IMR-90 (cell line): Measurements from ENCODE around the gene LLGL2. TPM values are rescaled to one million over a fixed set of nuclear protein-coding genes. Genes with fewer than 3 reads are reported as not detected.

Experiments
- ATAC-seq: fragments of 200-7000 bp; cut with Tn5 transposase; 2 replicates; pipeline ENCODE4 v1.9.1; 2020; ENCODE audit warnings: low read depth, mild to moderate bottlenecking, moderate library complexity
- BruUV-seq: library from RNA; stranded (reverse); fragments of 400-500 nt; replicated peaks from 2 replicates; lab custom pipeline; 2021; lab: Mats Ljungman, UMichigan
- CTCF ChIA-PET: fragments of 300-600 bp; formaldehyde crosslinking; extraction: SDS; loops from one replicate; lab custom pipeline; 2021; ENCODE audit warnings: antibody characterized with exemption; lab: Yijun Ruan, JAX
- POLR2A ChIA-PET: fragments of 300-600 bp; sonication (Branson Sonifier 250); formaldehyde crosslinking; loops from one replicate; lab custom pipeline; 2022; ENCODE audit warnings: antibody characterized with exemption; ENCODE audit not compliant: unreplicated experiment; lab: Charles Lee
- DNase-seq: peaks from one replicate; pipeline ENCODE4 v3.0.0; 2013
- H2AFZ ChIP-seq: replicated peaks from 2 replicates; pipeline ENCODE3; 2013; ENCODE audit warnings: low read length, mild to moderate bottlenecking; ENCODE audit not compliant: poor library complexity
- H2AK5ac ChIP-seq: 2 replicates; pipeline ENCODE4 v1.6.1; 2013; ENCODE audit warnings: low read depth, low read length, inconsistent platforms
- H2AK9ac ChIP-seq: replicated peaks from 2 replicates; pipeline ENCODE3; 2013; ENCODE audit warnings: mild to moderate bottlenecking, low read depth, low read length, moderate library complexity; ENCODE audit not compliant: poor library complexity
- H2BK120ac ChIP-seq: 2 replicates; pipeline ENCODE4 v1.6.1; 2013; ENCODE audit warnings: low read depth, low read length, inconsistent platforms
- H2BK15ac ChIP-seq: 3 replicates; pipeline ENCODE4 v1.6.1; 2013; ENCODE audit warnings: low read depth, low read length, inconsistent platforms
- H2BK20ac ChIP-seq: 2 replicates; pipeline ENCODE4 v1.6.1; 2013; ENCODE audit warnings: low read depth, mild to moderate bottlenecking, inconsistent platforms, low read length, moderate library complexity
- H2BK5ac ChIP-seq: 2 replicates; pipeline ENCODE4 v1.6.1; 2013; ENCODE audit warnings: mild to moderate bottlenecking, low read depth, low read length, inconsistent platforms; ENCODE audit not compliant: poor library complexity, severe bottlenecking
- H3K14ac ChIP-seq: replicated peaks from 2 replicates; pipeline ENCODE4 v1.6.1; 2013; ENCODE audit warnings: low read depth, low read length, inconsistent platforms
- H3K18ac ChIP-seq: 2 replicates; pipeline ENCODE4 v1.6.1; 2013; ENCODE audit warnings: low read depth, low read length, control low read depth
- H3K23ac ChIP-seq: 2 replicates; pipeline ENCODE4 v1.6.1; 2013; ENCODE audit warnings: low read depth, low read length, inconsistent platforms
- H3K27ac ChIP-seq: 2 replicates; pipeline ENCODE4 v1.5.1; 2013; ENCODE audit warnings: mild to moderate bottlenecking, control low read depth, low read length; ENCODE audit not compliant: insufficient read depth
- H3K27me3 ChIP-seq: 2 replicates; pipeline ENCODE4 v1.6.1; 2013; ENCODE audit warnings: low read length; ENCODE audit not compliant: control insufficient read depth, insufficient read depth
- H3K36me3 ChIP-seq: 2 replicates; pipeline ENCODE4 v1.6.1; 2013; ENCODE audit warnings: low read length, mixed read lengths; ENCODE audit not compliant: control insufficient read depth, insufficient read depth
- H3K4ac ChIP-seq: 2 replicates; pipeline ENCODE4 v1.6.1; 2013; ENCODE audit warnings: low read depth, low read length, inconsistent platforms
- H3K4me1 ChIP-seq: 2 replicates; pipeline ENCODE4 v1.6.1; 2013; ENCODE audit warnings: low read length, mixed read lengths; ENCODE audit not compliant: control insufficient read depth, insufficient read depth
- H3K4me2 ChIP-seq: 2 replicates; pipeline ENCODE4 v1.6.1; 2013; ENCODE audit warnings: low read depth, mild to moderate bottlenecking, control low read depth, low read length, moderate library complexity
- H3K4me3 ChIP-seq: 2 replicates; pipeline ENCODE4 v1.5.1; 2013; ENCODE audit warnings: low read depth, mild to moderate bottlenecking, control low read depth, low read length, moderate library complexity; ENCODE audit not compliant: insufficient read depth
- H3K56ac ChIP-seq: 2 replicates; pipeline ENCODE4 v1.6.1; 2013; ENCODE audit warnings: low read length, inconsistent platforms; ENCODE audit not compliant: insufficient read depth; ENCODE audit errors: extremely low read depth
- H3K79me1 ChIP-seq, 2 experiments: 2 replicates each; pipeline ENCODE4 v1.6.1; 2013; ENCODE audit warnings: low read length in 2 of 2, inconsistent platforms in 1 of 2, low read depth in 1 of 2
- H3K9ac ChIP-seq: 2 replicates; pipeline ENCODE4 v1.6.1; 2013; ENCODE audit warnings: low read depth, low read length, control low read depth
- H3K9me1 ChIP-seq: 2 replicates; pipeline ENCODE4 v1.6.1; 2013; ENCODE audit warnings: low read length, inconsistent platforms; ENCODE audit not compliant: insufficient read depth
- H3K9me3 ChIP-seq: 2 replicates; pipeline ENCODE4 v1.6.1; 2013; ENCODE audit warnings: low read length; ENCODE audit not compliant: control insufficient read depth, insufficient read depth
- H4K20me1 ChIP-seq: 2 replicates; pipeline ENCODE4 v1.6.1; 2013; ENCODE audit warnings: low read length, inconsistent platforms; ENCODE audit not compliant: insufficient read depth
- H4K5ac ChIP-seq: 2 replicates; pipeline ENCODE4 v1.6.1; 2013; ENCODE audit warnings: mild to moderate bottlenecking, low read depth, low read length, control low read depth
- H4K8ac ChIP-seq, 2 experiments: 2 replicates each; pipeline ENCODE4 v1.6.1; 2013; ENCODE audit warnings: low read depth in 2 of 2, low read length in 2 of 2, control low read depth in 1 of 2, inconsistent platforms in 1 of 2
- H4K91ac ChIP-seq: 2 replicates; pipeline ENCODE4 v1.6.1; 2013; ENCODE audit warnings: low read depth, low read length, inconsistent platforms; ENCODE audit not compliant: insufficient read depth
- CHD1 ChIP-seq: IDR thresholded peaks from 2 replicates; pipeline ENCODE4 v1.6.1; 2012; ENCODE audit warnings: low read depth, low read length, improper control_type of control experiment
- FOS ChIP-seq: fragments of 150-350 bp; IDR thresholded peaks from 2 replicates; pipeline ENCODE4 v1.6.1; 2016; ENCODE audit warnings: low read depth, low read length
- MAFK ChIP-seq: IDR thresholded peaks from 2 replicates; pipeline ENCODE4 v1.6.1; 2012; ENCODE audit warnings: low read depth, low read length, improper control_type of control experiment
- MAZ ChIP-seq: IDR thresholded peaks from 2 replicates; pipeline ENCODE4 v1.6.1; 2012; ENCODE audit warnings: low read depth, mild to moderate bottlenecking, low read length, improper control_type of control experiment, moderate library complexity, borderline replicate concordance
- NFE2L2 ChIP-seq: fragments of 150-350 bp; IDR thresholded peaks from 2 replicates; pipeline ENCODE4 v1.6.1; 2016; ENCODE audit warnings: low read depth, mild to moderate bottlenecking, low read length
- RFX5 ChIP-seq: IDR thresholded peaks from 2 replicates; pipeline ENCODE4 v1.8.0; 2012; ENCODE audit warnings: low read depth, mild to moderate bottlenecking, low read length, moderate library complexity
- SMC3 ChIP-seq: fragments of 150-350 bp; IDR thresholded peaks from 2 replicates; pipeline ENCODE4 v1.6.1; 2016; ENCODE audit warnings: low read depth, mild to moderate bottlenecking, antibody characterized with exemption, low read length, moderate library complexity
- WGBS, 2 experiments: methylation state at CpG; one replicate each; pipeline versions ENCODE4 v1.1.5 to v1.1.7; 2013; ENCODE audit warnings: missing lambda C conversion rate in 2 of 2; ENCODE audit not compliant: insufficient read length in 1 of 2; ENCODE audit errors: extremely low coverage in 2 of 2; 5-methylcytosine and 5-hydroxymethylcytosine counted together
- dilution Hi-C: fragments of 300-500 bp; cut with HindIII; formaldehyde crosslinking; loops from one replicate; pipeline ENCODE4 v1.14.3; 2018; ENCODE audit warnings: low sequenced_read_pairs; ENCODE audit not compliant: unreplicated experiment
- in situ Hi-C: fragments of 300-500 bp; cut with MboI; formaldehyde crosslinking; loops from 3 replicates; pipeline ENCODE4 v1.14.3; 2019; ENCODE audit warnings: low sequenced_read_pairs, inconsistent platforms, mixed read lengths
- intact Hi-C: fragments of 100-400 bp; cut with micrococcal nuclease; formaldehyde crosslinking; loops from 2 replicates; pipeline ENCODE4 v1.10.0; 2022
- polyA plus RNA-seq, 3 experiments: library from polyadenylated mRNA; depleted of rRNA; stranded (reverse); fragments of >200 nt; gene quantifications; 2 replicates each; pipeline ENCODE4 v1.2.3, GENCODE V29; 2012; ENCODE audit warnings: low replicate concordance in 1 of 3
- total RNA-seq: library from RNA; depleted of rRNA; stranded (reverse); fragments of >200 nt; gene quantifications from 2 replicates; pipeline ENCODE4 v1.2.3, GENCODE V29; 2012
- TF ChIP-seq, protein P1 (sequence below): conservative IDR thresholded peaks from 2 replicates; pipeline ENCODE4 v1.5.1; 2012; ENCODE audit warnings: mild to moderate bottlenecking, low read depth, low read length, improper control_type of control experiment

LLGL2 gene
- total and polyA plus RNA-seq, 2 of the 4 experiments (the other 2 are of a cell fraction) = 0.54 to 0.72 TPM

DNA sequence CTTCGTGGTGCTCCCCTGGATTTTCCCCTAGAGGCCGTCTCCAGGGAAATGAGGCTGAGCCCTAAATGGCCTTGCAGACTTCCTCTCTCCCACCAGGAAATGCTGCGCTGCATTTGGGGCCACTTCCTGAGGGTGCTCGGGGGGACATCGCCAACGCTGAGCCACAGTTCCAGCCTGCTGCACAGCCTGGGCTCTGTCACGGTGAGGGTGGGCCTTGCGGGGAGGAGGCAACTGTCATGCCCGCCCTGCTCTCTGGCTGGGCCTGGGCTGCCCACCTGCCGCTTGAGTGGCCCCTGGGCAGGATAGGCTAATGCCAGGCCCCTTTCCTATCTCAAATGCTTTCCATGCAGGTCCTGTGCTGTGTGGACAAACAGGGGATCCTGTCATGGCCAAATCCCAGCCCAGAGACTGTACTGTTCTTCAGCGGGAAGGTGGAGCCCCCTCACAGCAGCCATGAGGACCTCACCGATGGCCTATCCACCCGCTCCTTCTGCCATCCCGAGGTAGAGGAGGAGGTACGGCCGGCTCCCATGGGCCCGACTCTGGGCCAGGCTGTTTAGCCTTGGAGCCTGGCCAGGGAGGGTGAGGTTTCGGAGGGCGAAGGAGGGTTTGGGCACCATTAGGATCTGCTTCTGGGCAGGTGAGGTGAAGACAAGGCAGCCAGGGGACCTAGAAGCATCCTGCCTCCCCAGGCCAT is 34.4 kb upstream of the LLGL2 start:
- no peak overlapping the region for H2BK15ac ChIP-seq
- no peak overlapping the region for H2BK5ac ChIP-seq
- no peak overlapping the region for H2AK9ac ChIP-seq
- no peaks in the 10 kb centered on the region; the same call in none of the 2 replicates for H3K9me1 ChIP-seq
- H2BK20ac ChIP-seq = no peak overlapping the region
- H4K91ac ChIP-seq = no peak overlapping the region
- in situ Hi-C loops = no loop called here
- TF ChIP-seq MAZ (no peak), FOS (no peak), RFX5 (no peak), SMC3 (no peak), NFE2L2 (no peak), MAFK (no peak), CHD1 (no peak)
- TF ChIP-seq, protein P1, sequence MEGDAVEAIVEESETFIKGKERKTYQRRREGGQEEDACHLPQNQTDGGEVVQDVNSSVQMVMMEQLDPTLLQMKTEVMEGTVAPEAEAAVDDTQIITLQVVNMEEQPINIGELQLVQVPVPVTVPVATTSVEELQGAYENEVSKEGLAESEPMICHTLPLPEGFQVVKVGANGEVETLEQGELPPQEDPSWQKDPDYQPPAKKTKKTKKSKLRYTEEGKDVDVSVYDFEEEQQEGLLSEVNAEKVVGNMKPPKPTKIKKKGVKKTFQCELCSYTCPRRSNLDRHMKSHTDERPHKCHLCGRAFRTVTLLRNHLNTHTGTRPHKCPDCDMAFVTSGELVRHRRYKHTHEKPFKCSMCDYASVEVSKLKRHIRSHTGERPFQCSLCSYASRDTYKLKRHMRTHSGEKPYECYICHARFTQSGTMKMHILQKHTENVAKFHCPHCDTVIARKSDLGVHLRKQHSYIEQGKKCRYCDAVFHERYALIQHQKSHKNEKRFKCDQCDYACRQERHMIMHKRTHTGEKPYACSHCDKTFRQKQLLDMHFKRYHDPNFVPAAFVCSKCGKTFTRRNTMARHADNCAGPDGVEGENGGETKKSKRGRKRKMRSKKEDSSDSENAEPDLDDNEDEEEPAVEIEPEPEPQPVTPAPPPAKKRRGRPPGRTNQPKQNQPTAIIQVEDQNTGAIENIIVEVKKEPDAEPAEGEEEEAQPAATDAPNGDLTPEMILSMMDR = no peak
- no peak overlapping the region for H4K5ac ChIP-seq
- dilution Hi-C loops = no loop called here
- WGBS, 2 experiments = 97% methylated on average over 6 of the region's 19 CpGs; no CpG with 5 or more reads in 1 of the 2 experiments
- no peak overlapping the region for H3K18ac ChIP-seq
- H3K14ac ChIP-seq = no peak overlapping the region
- H2AFZ ChIP-seq = no peak overlapping the region
- DNase-seq = no peak
- H3K23ac ChIP-seq = no peak overlapping the region
- intact Hi-C loops = no loop called here
- H3K4me1 ChIP-seq = no peaks in the 10 kb centered on the region
- POLR2A ChIA-PET = no interaction called here
- no TSS peak for BruUV-seq
- H3K4me2 ChIP-seq = no peak overlapping the region
- H3K9ac ChIP-seq = no peak overlapping the region
- no peak overlapping the region for H3K56ac ChIP-seq
- H3K4ac ChIP-seq = no peak overlapping the region
- H3K27ac ChIP-seq = no peak overlapping the region
- H2AK5ac ChIP-seq = no peak overlapping the region
- no peaks in the 10 kb centered on the region for H3K9me3 ChIP-seq
- no peaks in the 10 kb centered on the region for H3K27me3 ChIP-seq
- H3K36me3 ChIP-seq = peaks cover 41% of the 10 kb centered on the region
- no peak overlapping the region for H2BK120ac ChIP-seq
- ATAC-seq = no peak
- H4K8ac ChIP-seq = no peak overlapping the region
- no peak overlapping the region for H3K4me3 ChIP-seq
- CTCF ChIA-PET = no interaction called here
- H3K79me1 ChIP-seq = peaks cover 0 to 7% of the 10 kb centered on the region in 2 experiments; a peak in 1 of 4 replicates
- H4K20me1 ChIP-seq = no peaks in the 10 kb centered on the region; the same call in 1 of the 2 replicates
